HEK293T (cell line): ENCODE data around the gene HBZ.

Source experiments
- CTCF ChIA-PET: fragments of 350-600 bp; formaldehyde crosslinking; extraction: SDS; loops from one replicate; lab custom pipeline; 2021; ENCODE audit warnings: antibody characterized with exemption, inconsistent platforms; lab: Yijun Ruan, JAX
- POLR2A ChIA-PET: fragments of 350-600 bp; formaldehyde crosslinking; extraction: SDS; loops from one replicate; lab custom pipeline; 2020; ENCODE audit warnings: antibody characterized with exemption, inconsistent platforms; lab: Yijun Ruan, JAX
- DNase-seq: peaks from one replicate; pipeline ENCODE4 v3.0.0; 2012; ENCODE audit warnings: mixed read lengths; ENCODE audit errors: extremely low spot score
- ARNT ChIP-seq: fragments of 450-650 bp; IDR thresholded peaks from 2 replicates; pipeline ENCODE4 v1.6.1; 2017; ENCODE audit warnings: mild to moderate bottlenecking
- BHLHE40 ChIP-seq: fragments of 450-650 bp; IDR thresholded peaks from 2 replicates; pipeline ENCODE4 v1.6.1; 2016; ENCODE audit warnings: mild to moderate bottlenecking, moderate library complexity, borderline replicate concordance
- CTBP1 ChIP-seq: fragments of 450-650 bp; IDR thresholded peaks from 2 replicates; pipeline ENCODE4 v1.6.1; 2016; ENCODE audit warnings: borderline replicate concordance
- ELF4 ChIP-seq: fragments of 450-650 bp; IDR thresholded peaks from 2 replicates; pipeline ENCODE4 v1.6.1; 2017; ENCODE audit warnings: antibody characterized with exemption
- FOXA1 ChIP-seq: fragments of 450-650 bp; IDR thresholded peaks from 2 replicates; pipeline ENCODE4 v1.6.1; 2016; ENCODE audit warnings: mild to moderate bottlenecking
- FOXK2 ChIP-seq: fragments of 450-650 bp; IDR thresholded peaks from 2 replicates; pipeline ENCODE4 v1.6.1; 2016; ENCODE audit warnings: mild to moderate bottlenecking
- FOXM1 ChIP-seq: fragments of 450-650 bp; IDR thresholded peaks from 2 replicates; pipeline ENCODE4 v1.6.1; 2017; ENCODE audit warnings: mild to moderate bottlenecking, borderline replicate concordance
- HDGF ChIP-seq: fragments of 450-650 bp; IDR thresholded peaks from 2 replicates; pipeline ENCODE4 v1.6.1; 2017; ENCODE audit warnings: antibody characterized with exemption, borderline replicate concordance
- L3MBTL2 ChIP-seq: fragments of 450-650 bp; conservative IDR thresholded peaks from 2 replicates; pipeline ENCODE4 v1.6.1; 2016; ENCODE audit warnings: mild to moderate bottlenecking
- LEF1 ChIP-seq: fragments of 450-650 bp; IDR thresholded peaks from 2 replicates; pipeline ENCODE4 v1.6.1; 2017; ENCODE audit warnings: mild to moderate bottlenecking, borderline replicate concordance
- NFRKB ChIP-seq: fragments of 450-650 bp; IDR thresholded peaks from 2 replicates; pipeline ENCODE4 v1.6.1; 2016; ENCODE audit warnings: mild to moderate bottlenecking, moderate library complexity
- PKNOX1 ChIP-seq: fragments of 450-650 bp; IDR thresholded peaks from 2 replicates; pipeline ENCODE4 v1.6.1; 2016
- SP1 ChIP-seq: fragments of 450-650 bp; IDR thresholded peaks from 2 replicates; pipeline ENCODE4 v1.6.1; 2017
- SUZ12 ChIP-seq: fragments of 450-650 bp; IDR thresholded peaks from 2 replicates; pipeline ENCODE4 v1.6.1; 2016; ENCODE audit warnings: mild to moderate bottlenecking
- TARDBP ChIP-seq: fragments of 450-650 bp; IDR thresholded peaks from 2 replicates; pipeline ENCODE4 v1.6.1; 2016
- ZNF384 ChIP-seq: fragments of 450-650 bp; IDR thresholded peaks from 2 replicates; pipeline ENCODE4 v1.6.1; 2016

The HBZ gene

GRCh38 chr16:152141-153128 is at the start of gene HBZ:
Gene HBZ (plus strand): TSS chr16:152644. CDS start chr16:152910, 266 bp downstream.
- DNase-seq: no peak
- ChIA-PET POLR2A (no interaction called here), CTCF (interaction anchor here (1.0 kb wide), 1 partner anchor 56 kb away, joined by 4 read pairs; no protein-coding TSS in a partner anchor)
- TF ChIP-seq NFRKB (no peak), BHLHE40 (no peak), CTBP1 (no peak), FOXK2 (no peak), ZNF384 (no peak), ELF4 (no peak), PKNOX1 (no peak), TARDBP (no peak), FOXA1 (no peak), ARNT (no peak), LEF1 (no peak), SUZ12 (no peak), L3MBTL2 (no peak), FOXM1 (no peak), SP1 (no peak)

GRCh38 chr16:104355-104754 is 48.1 kb upstream of the HBZ start:
- no peak for DNase-seq
- ChIA-PET CTCF (interaction anchor here (1.4 to 1.6 kb wide), 2 partner anchors 39 to 258 kb away, joined by 3 to 4 read pairs; no protein-coding TSS in a partner anchor), POLR2A (interaction anchor here (0.9 kb wide), 1 partner anchor 131 kb away, joined by 3 read pairs; no protein-coding TSS in a partner anchor)
- TF ChIP-seq SUZ12 (no peak), FOXA1 (no peak), HDGF (no peak), FOXM1 (no peak), NFRKB (no peak), BHLHE40 (no peak), TARDBP (no peak), L3MBTL2 (no peak), ELF4 (no peak), LEF1 (no peak), FOXK2 (no peak)

- POLR2A ChIA-PET: interaction anchor here (0.9 kb wide), 1 partner anchor 130 kb away, joined by 3 read pairs; no protein-coding TSS in a partner anchor
- DNase-seq: no peak
- CTCF ChIA-PET: interaction anchor here (1.4 to 1.6 kb wide), 2 partner anchors 39 to 258 kb away, joined by 3 to 4 read pairs; no protein-coding TSS in a partner anchor
- TF ChIP-seq PKNOX1 (no peak), FOXM1 (no peak), HDGF (no peak)
Measured at GRCh38 chr16:104928-105327, 47.5 kb upstream of the HBZ start.

GRCh38 chr16:105521-105920 is 46.9 kb upstream of the HBZ start:
- POLR2A ChIA-PET: no interaction called here
- TF ChIP-seq SP1 (no peak), CTBP1 (no peak), FOXA1 (no peak), L3MBTL2 (no peak), HDGF (no peak), FOXM1 (no peak), ARNT (no peak), PKNOX1 (no peak), ELF4 (no peak), ZNF384 (no peak), TARDBP (no peak), LEF1 (no peak), BHLHE40 (no peak), NFRKB (no peak), FOXK2 (no peak)
- CTCF ChIA-PET: interaction anchor here (1.6 kb wide), 1 partner anchor 40 kb away, joined by 4 read pairs; no protein-coding TSS in a partner anchor

GRCh38 chr16:106623-107324 is 45.7 kb upstream of the HBZ start:
- CTCF ChIA-PET: interaction anchor here (0.6 to 2.1 kb wide), 15 partner anchors 9 to 612 kb away, joined by 3 to 16 read pairs (median 5); partner anchors contain the start of genes POLR3K and SNRNP25
- DNase-seq: peak; percentile 79
- TF ChIP-seq CTBP1 (no peak), NFRKB (no peak), PKNOX1 (no peak), L3MBTL2 (no peak), SP1 (no peak), ZNF384 (no peak)
- POLR2A ChIA-PET: interaction anchor here (0.5 to 1.5 kb wide), 5 partner anchors 41 to 128 kb away, joined by 3 read pairs; partner anchors contain the start of genes FAM234A, HBQ1 and POLR3K

More at GRCh38 chr16:105521-105920, 46.9 kb upstream of the HBZ start:
- DNase-seq: no peak
